NB4 (cell line): ENCODE results near the gene RASD1.

Experiments used
- POLR2A ChIP-seq: IDR thresholded peaks from 2 replicates; pipeline ENCODE4 v1.6.1; 2011; ENCODE audit warnings: mild to moderate bottlenecking; ENCODE audit not compliant: insufficient read length; ENCODE audit errors: extremely low read depth
- TF ChIP-seq, protein P1 (sequence below): IDR thresholded peaks from 2 replicates; pipeline ENCODE4 v1.6.1; 2011; ENCODE audit warnings: low read depth, low read length
- TF ChIP-seq, protein P2 (sequence below): IDR thresholded peaks from one replicate; pipeline ENCODE4 v1.5.1; 2012; ENCODE audit warnings: low read depth, low read length

DNA sequence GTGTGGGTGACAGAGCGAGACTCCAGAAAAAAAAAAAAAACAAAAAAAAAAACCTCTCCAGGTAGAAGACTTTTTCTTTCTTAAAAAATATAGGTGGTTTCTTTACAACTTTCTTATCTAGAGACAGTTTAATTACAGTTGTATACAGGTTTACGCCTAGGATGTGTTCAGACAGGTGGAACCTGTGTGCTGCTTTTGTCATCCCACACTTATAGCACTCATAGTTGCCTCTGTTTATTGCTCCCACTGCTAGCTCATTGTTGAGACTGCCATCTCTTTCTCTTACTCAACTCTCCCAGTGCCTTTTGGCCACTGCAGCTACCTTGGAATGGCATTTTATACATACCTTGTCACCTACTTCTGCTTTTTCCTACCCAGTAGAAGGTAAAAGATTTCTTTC lies 38.5 kb downstream of the RASD1 start:
- TF ChIP-seq, protein P1, sequence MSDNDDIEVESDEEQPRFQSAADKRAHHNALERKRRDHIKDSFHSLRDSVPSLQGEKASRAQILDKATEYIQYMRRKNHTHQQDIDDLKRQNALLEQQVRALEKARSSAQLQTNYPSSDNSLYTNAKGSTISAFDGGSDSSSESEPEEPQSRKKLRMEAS, result no peak
- no peak for TF ChIP-seq POLR2A
- TF ChIP-seq, protein P2, sequence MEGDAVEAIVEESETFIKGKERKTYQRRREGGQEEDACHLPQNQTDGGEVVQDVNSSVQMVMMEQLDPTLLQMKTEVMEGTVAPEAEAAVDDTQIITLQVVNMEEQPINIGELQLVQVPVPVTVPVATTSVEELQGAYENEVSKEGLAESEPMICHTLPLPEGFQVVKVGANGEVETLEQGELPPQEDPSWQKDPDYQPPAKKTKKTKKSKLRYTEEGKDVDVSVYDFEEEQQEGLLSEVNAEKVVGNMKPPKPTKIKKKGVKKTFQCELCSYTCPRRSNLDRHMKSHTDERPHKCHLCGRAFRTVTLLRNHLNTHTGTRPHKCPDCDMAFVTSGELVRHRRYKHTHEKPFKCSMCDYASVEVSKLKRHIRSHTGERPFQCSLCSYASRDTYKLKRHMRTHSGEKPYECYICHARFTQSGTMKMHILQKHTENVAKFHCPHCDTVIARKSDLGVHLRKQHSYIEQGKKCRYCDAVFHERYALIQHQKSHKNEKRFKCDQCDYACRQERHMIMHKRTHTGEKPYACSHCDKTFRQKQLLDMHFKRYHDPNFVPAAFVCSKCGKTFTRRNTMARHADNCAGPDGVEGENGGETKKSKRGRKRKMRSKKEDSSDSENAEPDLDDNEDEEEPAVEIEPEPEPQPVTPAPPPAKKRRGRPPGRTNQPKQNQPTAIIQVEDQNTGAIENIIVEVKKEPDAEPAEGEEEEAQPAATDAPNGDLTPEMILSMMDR, result no peak
